Endodermal cell (in vitro differentiated cells): ENCODE results near the gene LMTK3. TPM values are rescaled to one million over a fixed set of nuclear protein-coding genes. Genes with fewer than 3 reads are reported as not detected.

Experiments used
- DNase-seq: peaks from one replicate; pipeline ENCODE4 v3.0.0-alpha.2; 2017
- H3K27ac ChIP-seq: 2 replicates; pipeline ENCODE4 v1.5.1; 2013; ENCODE audit warnings: mild to moderate bottlenecking, low read depth, low read length, moderate library complexity
- H3K27me3 ChIP-seq: 2 replicates; pipeline ENCODE4 v1.6.1; 2013; ENCODE audit warnings: mild to moderate bottlenecking, low read length, moderate library complexity; ENCODE audit not compliant: insufficient read depth, control insufficient read depth, poor library complexity, severe bottlenecking
- H3K36me3 ChIP-seq: 2 replicates; pipeline ENCODE4 v1.7.0; 2013; ENCODE audit warnings: mild to moderate bottlenecking, low read length, moderate library complexity; ENCODE audit not compliant: control insufficient read depth, insufficient read depth
- H3K4me1 ChIP-seq: one replicate; pipeline ENCODE4 v1.7.0; 2013; ENCODE audit warnings: low read length; ENCODE audit not compliant: control insufficient read depth, insufficient read depth
- H3K4me3 ChIP-seq: 2 replicates; pipeline ENCODE4 v1.5.1; 2013; ENCODE audit warnings: mild to moderate bottlenecking, low read length, moderate library complexity
- H3K9ac ChIP-seq: 2 replicates; pipeline ENCODE4 v1.6.1; 2013; ENCODE audit warnings: mild to moderate bottlenecking, low read length, moderate library complexity; ENCODE audit not compliant: poor library complexity, severe bottlenecking; ENCODE audit errors: extremely low read depth
- H3K9me3 ChIP-seq: 2 replicates; pipeline ENCODE4 v1.6.1; 2013; ENCODE audit warnings: mild to moderate bottlenecking, low read length, moderate library complexity; ENCODE audit not compliant: control insufficient read depth
- H3K27ac Mint-ChIP-seq: 2 replicates; pipeline ENCODE4 v1.8.0; 2020; ENCODE audit warnings: mixed read lengths
- H3K27me3 Mint-ChIP-seq: 2 replicates; pipeline ENCODE4 v1.8.0; 2021; ENCODE audit warnings: mild to moderate bottlenecking, mixed read lengths; ENCODE audit not compliant: insufficient read depth
- H3K36me3 Mint-ChIP-seq: 2 replicates; pipeline ENCODE4 v1.8.0; 2020; ENCODE audit warnings: low read depth, mixed read lengths
- H3K4me1 Mint-ChIP-seq: 2 replicates; pipeline ENCODE4 v1.8.0; 2020; ENCODE audit warnings: mixed read lengths
- H3K4me3 Mint-ChIP-seq: 2 replicates; pipeline ENCODE4 v1.8.0; 2020; ENCODE audit warnings: mild to moderate bottlenecking, moderate library complexity, mixed read lengths
- H3K9me3 Mint-ChIP-seq: 2 replicates; pipeline ENCODE4 v1.8.0; 2020; ENCODE audit warnings: mild to moderate bottlenecking, mixed read lengths
- WGBS, 2 experiments: methylation state at CpG; one replicate each; pipeline versions ENCODE4 v1.1.5 to v1.1.7; 2013; ENCODE audit warnings: missing lambda C conversion rate in 2 of 2, mixed read lengths in 1 of 2; ENCODE audit not compliant: insufficient coverage in 1 of 2, insufficient read length in 1 of 2; 5-methylcytosine and 5-hydroxymethylcytosine counted together
- total RNA-seq, 2 donors: library from RNA; stranded (reverse); fragmentation: NEBNext Ultra II Directional in 1 of 2; extraction: Animal tissue kit (Norgen Biotek cat#: 25700) in 1 of 2; gene quantifications; 2 replicates in 1 of 2; 3 replicates in 1 of 2; pipeline ENCODE4 v1.2.1, GENCODE V29; 2021
- TF ChIP-seq, protein P1 (sequence below): fragments of 200-600 bp; sonication (generic); conservative IDR thresholded peaks from 2 replicates; pipeline ENCODE4 v1.5.0; 2021; ENCODE audit warnings: antibody characterized with exemption, mild to moderate bottlenecking

LMTK3 gene
- total RNA-seq, 2 donors from 2014 or later = 11.1 to 14.5 TPM

DNA sequence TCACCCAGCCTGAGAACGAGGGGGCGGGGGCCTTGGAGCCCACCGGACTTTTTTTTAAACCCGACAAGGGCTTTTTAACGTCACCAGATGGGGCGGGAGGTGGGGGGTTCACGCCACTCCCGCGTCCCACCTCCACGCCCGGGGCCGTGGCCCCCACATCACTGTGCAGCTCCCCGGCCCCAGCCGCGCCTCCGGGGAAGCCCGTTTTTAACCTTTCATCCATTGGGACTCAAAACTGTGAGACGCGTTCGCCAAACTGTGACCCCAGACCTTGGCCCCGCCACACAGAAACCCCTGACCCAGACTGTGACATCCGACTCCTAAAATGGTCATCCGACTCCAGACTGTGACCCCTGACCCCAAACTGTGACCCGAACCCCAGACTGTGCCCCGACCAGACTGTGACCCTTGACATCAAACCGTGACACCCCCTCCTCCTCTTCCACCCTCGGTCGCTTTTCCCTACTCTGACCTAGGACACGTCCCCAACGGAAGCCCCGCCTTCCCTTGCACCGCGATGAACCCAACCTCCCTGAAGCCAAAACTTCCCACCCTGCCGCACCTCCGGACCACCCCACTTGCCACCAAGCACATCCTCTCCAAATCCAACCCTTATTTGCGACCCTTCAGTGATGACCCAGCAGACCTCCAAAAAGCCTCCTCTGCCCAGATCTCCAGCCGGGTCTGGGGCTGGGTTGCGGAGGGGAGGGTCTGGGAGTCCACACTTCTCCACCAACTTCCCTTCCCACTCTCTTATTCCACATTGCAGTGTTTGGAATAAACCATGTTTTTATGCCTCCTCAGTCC lies 67.3 kb downstream of the LMTK3 start:
- WGBS, 2 experiments = 52 to 61% methylated on average over 18 to 38 of the region's 38 CpGs

DNA sequence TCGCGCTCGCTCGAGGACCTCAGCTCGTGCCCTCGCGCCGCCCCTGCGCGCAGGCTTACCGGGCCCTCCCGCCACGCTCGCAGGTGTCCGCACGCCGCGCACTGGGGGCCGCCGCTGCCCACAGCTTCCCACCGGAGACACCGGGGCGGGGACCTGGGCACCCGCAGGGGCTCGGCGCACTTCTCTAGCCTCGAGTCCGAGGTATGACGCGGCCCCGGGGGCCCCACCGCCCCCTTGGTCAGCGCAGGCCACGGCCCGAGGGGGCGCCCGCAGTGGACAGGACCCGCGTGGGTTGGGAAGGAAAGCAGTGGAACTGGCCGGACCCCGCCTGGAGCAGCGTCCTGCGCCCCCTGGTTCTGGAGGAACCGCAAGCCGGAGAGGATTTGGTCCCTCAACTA lies 67.9 kb downstream of the LMTK3 start:
- peaks cover 21% of the 10 kb centered on the region for H3K27me3 ChIP-seq
- WGBS, 2 experiments = 52 to 69% methylated on average over 17 to 45 of the region's 45 CpGs
- H3K27me3 Mint-ChIP-seq = peaks cover 31% of the 10 kb centered on the region

More for the DNA sequence above, 67.3 kb downstream of the LMTK3 start:
- Histone ChIP-seq H3K27ac (no peak overlapping the region), H3K36me3 (peaks cover 19% of the 10 kb centered on the region), H3K27me3 (peaks cover 21% of the 10 kb centered on the region), H3K4me1 (no peaks in the 10 kb centered on the region), H3K4me3 (peak overlapping the region; percentile 95), H3K9ac (no peak overlapping the region), H3K9me3 (no peaks in the 10 kb centered on the region)
- TF ChIP-seq, protein P1, sequence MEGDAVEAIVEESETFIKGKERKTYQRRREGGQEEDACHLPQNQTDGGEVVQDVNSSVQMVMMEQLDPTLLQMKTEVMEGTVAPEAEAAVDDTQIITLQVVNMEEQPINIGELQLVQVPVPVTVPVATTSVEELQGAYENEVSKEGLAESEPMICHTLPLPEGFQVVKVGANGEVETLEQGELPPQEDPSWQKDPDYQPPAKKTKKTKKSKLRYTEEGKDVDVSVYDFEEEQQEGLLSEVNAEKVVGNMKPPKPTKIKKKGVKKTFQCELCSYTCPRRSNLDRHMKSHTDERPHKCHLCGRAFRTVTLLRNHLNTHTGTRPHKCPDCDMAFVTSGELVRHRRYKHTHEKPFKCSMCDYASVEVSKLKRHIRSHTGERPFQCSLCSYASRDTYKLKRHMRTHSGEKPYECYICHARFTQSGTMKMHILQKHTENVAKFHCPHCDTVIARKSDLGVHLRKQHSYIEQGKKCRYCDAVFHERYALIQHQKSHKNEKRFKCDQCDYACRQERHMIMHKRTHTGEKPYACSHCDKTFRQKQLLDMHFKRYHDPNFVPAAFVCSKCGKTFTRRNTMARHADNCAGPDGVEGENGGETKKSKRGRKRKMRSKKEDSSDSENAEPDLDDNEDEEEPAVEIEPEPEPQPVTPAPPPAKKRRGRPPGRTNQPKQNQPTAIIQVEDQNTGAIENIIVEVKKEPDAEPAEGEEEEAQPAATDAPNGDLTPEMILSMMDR = no peak
- Mint-ChIP-seq H3K4me1 (peaks cover 14% of the 10 kb centered on the region), H3K9me3 (no peaks in the 10 kb centered on the region), H3K27me3 (peaks cover 31% of the 10 kb centered on the region), H3K27ac (peak overlapping the region; percentile 98), H3K4me3 (peak overlapping the region; percentile 88), H3K36me3 (peaks cover 28% of the 10 kb centered on the region)
- peak; percentile 67 for DNase-seq

DNA sequence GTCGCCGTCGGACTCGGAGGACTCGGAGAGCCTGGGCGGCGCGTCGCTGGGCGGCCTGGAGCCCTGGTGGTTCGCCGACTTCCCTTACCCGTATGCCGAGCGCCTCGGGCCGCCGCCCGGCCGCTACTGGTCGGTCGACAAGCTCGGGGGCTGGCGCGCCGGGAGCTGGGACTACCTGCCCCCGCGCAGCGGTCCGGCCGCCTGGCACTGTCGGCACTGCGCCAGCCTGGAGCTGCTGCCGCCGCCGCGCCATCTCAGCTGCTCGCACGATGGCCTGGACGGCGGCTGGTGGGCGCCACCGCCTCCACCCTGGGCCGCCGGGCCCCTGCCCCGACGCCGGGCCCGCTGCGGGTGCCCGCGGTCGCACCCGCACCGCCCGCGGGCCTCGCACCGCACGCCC lies 68.4 kb downstream of the LMTK3 start:
- Histone ChIP-seq H3K4me1 (no peaks in the 10 kb centered on the region), H3K4me3 (no peak overlapping the region), H3K27ac (no peak overlapping the region), H3K9ac (no peak overlapping the region), H3K36me3 (peaks cover 11% of the 10 kb centered on the region), H3K9me3 (no peaks in the 10 kb centered on the region), H3K27me3 (peaks cover 21% of the 10 kb centered on the region)
- DNase-seq = peak; percentile 66
- 44 to 66% methylated on average over 25 to 60 of the region's 60 CpGs for WGBS, 2 experiments
- Mint-ChIP-seq H3K4me1 (peaks cover 14% of the 10 kb centered on the region), H3K27me3 (peaks cover 31% of the 10 kb centered on the region), H3K4me3 (no peak overlapping the region), H3K36me3 (peaks cover 17% of the 10 kb centered on the region), H3K27ac (no peak overlapping the region), H3K9me3 (no peaks in the 10 kb centered on the region)
- TF ChIP-seq, protein P1 = no peak

More for the DNA sequence above, 67.9 kb downstream of the LMTK3 start:
- DNase-seq = no peak
- Histone ChIP-seq H3K9ac (no peak overlapping the region), H3K4me1 (no peaks in the 10 kb centered on the region), H3K36me3 (peaks cover 16% of the 10 kb centered on the region), H3K9me3 (no peaks in the 10 kb centered on the region), H3K27ac (no peak overlapping the region), H3K4me3 (peak overlapping the region; percentile 95)
- TF ChIP-seq, protein P1 = no peak
- H3K9me3 Mint-ChIP-seq = no peaks in the 10 kb centered on the region
- peaks cover 14% of the 10 kb centered on the region for H3K4me1 Mint-ChIP-seq
- no peak overlapping the region for H3K4me3 Mint-ChIP-seq
- peaks cover 22% of the 10 kb centered on the region for H3K36me3 Mint-ChIP-seq
- H3K27ac Mint-ChIP-seq = no peak overlapping the region
